LNCAP (cell line): ENCODE measurements around the gene GALNT9.

ENCODE experiments used
- CTCF ChIP-seq: fragments of 450-650 bp; IDR thresholded peaks from 2 replicates; pipeline ENCODE4 v1.5.1; 2017; ENCODE audit warnings: mild to moderate bottlenecking

GALNT9 gene

DNA sequence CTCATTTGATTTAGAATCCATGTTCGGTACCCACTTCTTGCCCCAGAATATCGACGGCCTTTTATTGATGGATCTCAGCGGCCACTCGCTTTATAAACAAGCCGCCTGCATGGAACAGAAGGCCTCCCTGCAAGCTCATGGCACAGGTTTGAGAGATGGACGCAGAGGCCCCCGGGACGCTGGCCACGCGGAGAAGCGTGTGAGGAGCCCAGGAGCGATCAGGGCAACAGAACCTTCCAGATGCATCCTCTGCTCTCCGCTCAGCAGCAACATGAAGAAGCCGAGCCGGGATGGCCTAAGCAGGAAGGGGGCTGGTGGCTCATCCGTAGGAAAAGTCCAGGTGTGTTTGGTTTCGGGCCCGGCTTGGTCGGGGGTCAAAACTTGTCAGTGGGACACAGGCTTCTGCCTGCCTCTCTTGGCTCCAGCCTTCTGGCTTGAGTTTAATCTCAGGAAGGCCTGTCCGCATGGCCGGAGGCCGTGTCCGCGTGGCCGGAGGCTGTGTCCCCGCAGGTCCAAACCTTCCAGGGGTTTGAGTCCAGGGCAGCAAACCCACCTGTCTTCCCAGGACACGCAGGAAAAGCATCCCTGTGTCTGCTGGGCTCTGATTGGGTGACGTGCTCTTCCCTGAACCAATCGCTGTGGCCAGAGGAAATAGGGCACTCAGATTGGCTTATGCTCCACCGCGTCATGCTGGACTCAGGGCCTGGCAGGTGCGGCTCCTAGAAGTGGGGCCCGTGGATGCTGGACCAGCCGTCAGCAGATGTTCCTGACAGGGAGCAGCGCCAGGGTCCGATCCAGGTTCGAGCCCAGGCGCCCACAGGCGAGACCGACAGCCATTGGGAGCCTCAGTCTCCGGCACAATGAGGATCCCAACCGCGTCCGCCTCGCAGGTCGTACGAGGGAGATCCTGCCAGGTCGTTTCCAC is 65.0 kb downstream of the GALNT9 start:
- TF ChIP-seq CTCF: no peak

DNA sequence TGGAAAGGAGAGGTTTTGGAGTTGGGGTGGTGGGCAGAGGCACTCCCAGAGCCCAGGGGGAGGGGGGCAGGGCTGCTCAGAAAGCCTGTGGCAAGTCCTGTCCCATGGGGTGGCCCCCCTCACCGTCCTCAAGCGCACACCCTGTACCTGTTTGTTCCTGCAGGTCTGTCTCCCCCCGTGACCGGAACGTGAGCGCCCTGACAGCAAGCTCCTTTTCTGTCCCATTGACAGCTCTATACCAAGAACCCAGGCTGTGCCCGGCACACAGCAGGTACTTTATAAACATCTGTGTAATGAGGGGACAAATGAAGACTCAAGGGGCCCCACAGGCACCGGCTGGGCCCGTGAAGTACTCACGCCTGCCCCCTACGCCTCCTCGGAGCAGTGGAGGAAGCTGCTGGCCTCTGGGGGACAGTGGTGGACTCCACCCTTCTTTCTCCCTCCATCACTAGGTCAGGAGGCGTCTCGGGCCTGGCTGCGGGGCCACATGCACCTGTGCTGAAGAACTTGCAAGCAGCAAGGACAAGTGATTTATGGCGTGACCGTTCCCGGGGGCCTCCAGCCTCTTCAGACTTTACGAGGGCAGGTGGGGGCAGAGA is 65.8 kb downstream of the GALNT9 start:
- TF ChIP-seq CTCF: no peak

GRCh38 chr12:132263061-132263360 is 66.4 kb downstream of the GALNT9 start:
- TF ChIP-seq CTCF: no peak

DNA sequence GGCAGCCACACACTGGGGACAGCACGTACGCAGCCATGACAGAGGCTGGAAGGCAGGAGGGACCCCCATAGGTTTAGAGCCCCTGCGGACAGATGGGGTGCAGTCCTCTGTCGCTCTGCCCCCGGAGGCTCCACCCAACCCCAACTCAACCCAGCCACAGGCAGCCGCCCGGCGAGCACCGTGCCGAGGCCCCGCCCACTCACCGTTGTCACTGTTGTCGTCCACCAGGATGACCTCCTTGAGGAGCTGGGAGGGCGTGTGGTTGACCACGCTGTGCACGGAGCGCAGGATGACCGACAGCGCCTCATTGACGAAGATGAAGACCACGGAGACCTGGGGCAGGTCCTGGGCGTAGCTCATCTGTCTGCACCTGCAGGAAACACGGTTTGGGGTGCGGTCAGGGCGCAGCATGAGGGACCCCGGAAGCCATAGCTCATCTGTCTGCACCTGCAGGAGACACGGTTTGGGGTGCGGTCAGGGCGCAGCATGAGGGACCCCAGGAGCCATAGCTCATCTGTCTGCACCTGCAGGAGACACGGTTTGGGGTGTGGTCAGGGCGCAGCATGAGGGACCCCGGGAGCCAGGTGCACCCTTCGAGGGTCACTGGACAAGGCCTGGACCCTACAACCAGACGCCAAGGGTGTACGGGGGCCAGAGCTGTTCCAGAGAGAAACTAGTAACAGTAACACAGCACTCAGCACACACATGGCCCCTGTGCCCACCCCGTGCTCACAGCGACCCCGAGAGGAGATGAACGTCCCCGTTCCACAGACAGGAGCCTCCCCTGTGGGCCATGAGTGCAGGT is 66.9 kb downstream of the GALNT9 start:
- no peak for TF ChIP-seq CTCF

DNA sequence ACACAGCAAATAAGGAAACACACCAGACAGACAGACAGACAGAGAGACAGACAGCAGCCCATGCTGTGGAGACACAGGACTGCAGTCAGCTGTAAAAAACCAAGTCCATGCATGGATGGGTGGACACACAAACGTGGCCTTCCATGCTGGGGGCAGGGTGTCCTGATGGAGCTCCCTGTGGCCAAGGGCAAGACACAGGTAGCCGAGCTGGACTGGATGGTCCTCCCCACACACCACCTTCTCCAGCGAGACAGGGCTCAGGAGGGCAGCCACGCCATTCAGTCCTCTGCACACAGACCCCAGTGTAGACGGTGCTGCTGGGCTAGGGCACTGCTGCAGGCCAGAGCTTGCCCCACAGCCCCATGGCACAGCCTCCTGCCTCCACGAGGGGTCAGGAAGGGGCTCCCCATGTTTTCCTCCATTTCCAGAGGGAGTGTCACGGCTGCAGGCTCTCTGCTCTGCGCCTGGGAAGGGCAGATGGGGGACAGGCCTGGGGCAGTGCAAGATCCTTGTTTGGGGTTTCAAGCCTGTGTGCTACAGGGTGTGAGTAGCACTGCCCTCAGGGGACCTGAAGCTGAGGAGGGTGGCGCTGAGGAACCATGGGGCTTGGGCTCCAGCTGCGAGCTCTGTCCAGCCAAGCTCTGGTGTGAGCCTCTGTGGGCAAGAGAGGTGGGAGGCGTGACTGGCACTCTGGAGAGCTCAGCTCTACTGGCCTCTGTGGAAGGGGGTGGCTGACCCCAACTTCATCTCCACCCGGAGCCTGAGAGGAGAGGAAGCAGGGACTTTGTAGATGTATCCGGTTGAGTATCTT is 67.9 kb downstream of the GALNT9 start:
- no peak for TF ChIP-seq CTCF

- TF ChIP-seq CTCF: no peak
Measured at GRCh38 chr12:132260721-132261120, 68.7 kb downstream of the GALNT9 start.
